IMR-90 (cell line): ENCODE measurements around the gene PDIA2. TPM values are rescaled to one million over a fixed set of nuclear protein-coding genes. Genes with fewer than 3 reads are reported as not detected.

Source experiments
- ATAC-seq: fragments of 200-7000 bp; cut with Tn5 transposase; 2 replicates; pipeline ENCODE4 v1.9.1; 2020; ENCODE audit warnings: low read depth, mild to moderate bottlenecking, moderate library complexity
- BruUV-seq: library from RNA; stranded (reverse); fragments of 400-500 nt; replicated peaks from 2 replicates; lab custom pipeline; 2021; lab: Mats Ljungman, UMichigan
- CTCF ChIA-PET: fragments of 300-600 bp; formaldehyde crosslinking; extraction: SDS; loops from one replicate; lab custom pipeline; 2021; ENCODE audit warnings: antibody characterized with exemption; lab: Yijun Ruan, JAX
- POLR2A ChIA-PET: fragments of 300-600 bp; sonication (Branson Sonifier 250); formaldehyde crosslinking; loops from one replicate; lab custom pipeline; 2022; ENCODE audit warnings: antibody characterized with exemption; ENCODE audit not compliant: unreplicated experiment; lab: Charles Lee
- DNase-seq: peaks from one replicate; pipeline ENCODE4 v3.0.0; 2013
- H2AFZ ChIP-seq: replicated peaks from 2 replicates; pipeline ENCODE3; 2013; ENCODE audit warnings: low read length, mild to moderate bottlenecking; ENCODE audit not compliant: poor library complexity
- H2AK5ac ChIP-seq: 2 replicates; pipeline ENCODE4 v1.6.1; 2013; ENCODE audit warnings: low read depth, low read length, inconsistent platforms
- H2AK9ac ChIP-seq: replicated peaks from 2 replicates; pipeline ENCODE3; 2013; ENCODE audit warnings: mild to moderate bottlenecking, low read depth, low read length, moderate library complexity; ENCODE audit not compliant: poor library complexity
- H2BK120ac ChIP-seq: 2 replicates; pipeline ENCODE4 v1.6.1; 2013; ENCODE audit warnings: low read depth, low read length, inconsistent platforms
- H2BK15ac ChIP-seq: 3 replicates; pipeline ENCODE4 v1.6.1; 2013; ENCODE audit warnings: low read depth, low read length, inconsistent platforms
- H2BK20ac ChIP-seq: 2 replicates; pipeline ENCODE4 v1.6.1; 2013; ENCODE audit warnings: low read depth, mild to moderate bottlenecking, inconsistent platforms, low read length, moderate library complexity
- H2BK5ac ChIP-seq: 2 replicates; pipeline ENCODE4 v1.6.1; 2013; ENCODE audit warnings: mild to moderate bottlenecking, low read depth, low read length, inconsistent platforms; ENCODE audit not compliant: poor library complexity, severe bottlenecking
- H3K14ac ChIP-seq: replicated peaks from 2 replicates; pipeline ENCODE4 v1.6.1; 2013; ENCODE audit warnings: low read depth, low read length, inconsistent platforms
- H3K18ac ChIP-seq: 2 replicates; pipeline ENCODE4 v1.6.1; 2013; ENCODE audit warnings: low read depth, low read length, control low read depth
- H3K23ac ChIP-seq: 2 replicates; pipeline ENCODE4 v1.6.1; 2013; ENCODE audit warnings: low read depth, low read length, inconsistent platforms
- H3K27ac ChIP-seq: 2 replicates; pipeline ENCODE4 v1.5.1; 2013; ENCODE audit warnings: mild to moderate bottlenecking, control low read depth, low read length; ENCODE audit not compliant: insufficient read depth
- H3K27me3 ChIP-seq: 2 replicates; pipeline ENCODE4 v1.6.1; 2013; ENCODE audit warnings: low read length; ENCODE audit not compliant: control insufficient read depth, insufficient read depth
- H3K36me3 ChIP-seq: 2 replicates; pipeline ENCODE4 v1.6.1; 2013; ENCODE audit warnings: low read length, mixed read lengths; ENCODE audit not compliant: control insufficient read depth, insufficient read depth
- H3K4ac ChIP-seq: 2 replicates; pipeline ENCODE4 v1.6.1; 2013; ENCODE audit warnings: low read depth, low read length, inconsistent platforms
- H3K4me1 ChIP-seq: 2 replicates; pipeline ENCODE4 v1.6.1; 2013; ENCODE audit warnings: low read length, mixed read lengths; ENCODE audit not compliant: control insufficient read depth, insufficient read depth
- H3K4me2 ChIP-seq: 2 replicates; pipeline ENCODE4 v1.6.1; 2013; ENCODE audit warnings: low read depth, mild to moderate bottlenecking, control low read depth, low read length, moderate library complexity
- H3K4me3 ChIP-seq: 2 replicates; pipeline ENCODE4 v1.5.1; 2013; ENCODE audit warnings: low read depth, mild to moderate bottlenecking, control low read depth, low read length, moderate library complexity; ENCODE audit not compliant: insufficient read depth
- H3K56ac ChIP-seq: 2 replicates; pipeline ENCODE4 v1.6.1; 2013; ENCODE audit warnings: low read length, inconsistent platforms; ENCODE audit not compliant: insufficient read depth; ENCODE audit errors: extremely low read depth
- H3K79me1 ChIP-seq, 2 experiments: 2 replicates each; pipeline ENCODE4 v1.6.1; 2013; ENCODE audit warnings: low read length in 2 of 2, inconsistent platforms in 1 of 2, low read depth in 1 of 2
- H3K9ac ChIP-seq: 2 replicates; pipeline ENCODE4 v1.6.1; 2013; ENCODE audit warnings: low read depth, low read length, control low read depth
- H3K9me1 ChIP-seq: 2 replicates; pipeline ENCODE4 v1.6.1; 2013; ENCODE audit warnings: low read length, inconsistent platforms; ENCODE audit not compliant: insufficient read depth
- H3K9me3 ChIP-seq: 2 replicates; pipeline ENCODE4 v1.6.1; 2013; ENCODE audit warnings: low read length; ENCODE audit not compliant: control insufficient read depth, insufficient read depth
- H4K20me1 ChIP-seq: 2 replicates; pipeline ENCODE4 v1.6.1; 2013; ENCODE audit warnings: low read length, inconsistent platforms; ENCODE audit not compliant: insufficient read depth
- H4K5ac ChIP-seq: 2 replicates; pipeline ENCODE4 v1.6.1; 2013; ENCODE audit warnings: mild to moderate bottlenecking, low read depth, low read length, control low read depth
- H4K8ac ChIP-seq, 2 experiments: 2 replicates each; pipeline ENCODE4 v1.6.1; 2013; ENCODE audit warnings: low read depth in 2 of 2, low read length in 2 of 2, control low read depth in 1 of 2, inconsistent platforms in 1 of 2
- H4K91ac ChIP-seq: 2 replicates; pipeline ENCODE4 v1.6.1; 2013; ENCODE audit warnings: low read depth, low read length, inconsistent platforms; ENCODE audit not compliant: insufficient read depth
- BHLHE40 ChIP-seq: fragments of 150-350 bp; IDR thresholded peaks from 2 replicates; pipeline ENCODE4 v1.6.1; 2016; ENCODE audit warnings: mild to moderate bottlenecking, low read depth, low read length
- CEBPB ChIP-seq: IDR thresholded peaks from 2 replicates; pipeline ENCODE4 v1.6.1; 2012; ENCODE audit warnings: low read depth, low read length, improper control_type of control experiment
- CHD1 ChIP-seq: IDR thresholded peaks from 2 replicates; pipeline ENCODE4 v1.6.1; 2012; ENCODE audit warnings: low read depth, low read length, improper control_type of control experiment
- CTCF ChIP-seq: conservative IDR thresholded peaks from 2 replicates; pipeline ENCODE4 v1.5.1; 2012; ENCODE audit warnings: mild to moderate bottlenecking, low read depth, low read length, improper control_type of control experiment
- ELK1 ChIP-seq: fragments of 150-350 bp; IDR thresholded peaks from 2 replicates; pipeline ENCODE4 v1.6.1; 2016; ENCODE audit warnings: low read depth, mild to moderate bottlenecking, low read length, moderate library complexity, borderline replicate concordance
- FOS ChIP-seq: fragments of 150-350 bp; IDR thresholded peaks from 2 replicates; pipeline ENCODE4 v1.6.1; 2016; ENCODE audit warnings: low read depth, low read length
- MAFK ChIP-seq: IDR thresholded peaks from 2 replicates; pipeline ENCODE4 v1.6.1; 2012; ENCODE audit warnings: low read depth, low read length, improper control_type of control experiment
- MAZ ChIP-seq: IDR thresholded peaks from 2 replicates; pipeline ENCODE4 v1.6.1; 2012; ENCODE audit warnings: low read depth, mild to moderate bottlenecking, low read length, improper control_type of control experiment, moderate library complexity, borderline replicate concordance
- MXI1 ChIP-seq: IDR thresholded peaks from 2 replicates; pipeline ENCODE4 v1.6.1; 2012; ENCODE audit warnings: low read depth, mild to moderate bottlenecking, low read length, moderate library complexity, borderline replicate concordance
- NFE2L2 ChIP-seq: fragments of 150-350 bp; IDR thresholded peaks from 2 replicates; pipeline ENCODE4 v1.6.1; 2016; ENCODE audit warnings: low read depth, mild to moderate bottlenecking, low read length
- POLR2A ChIP-seq: IDR thresholded peaks from 2 replicates; pipeline ENCODE4 v1.6.1; 2012; ENCODE audit warnings: mild to moderate bottlenecking, low read depth, low read length
- RAD21 ChIP-seq: IDR thresholded peaks from 2 replicates; pipeline ENCODE4 v1.6.1; 2012; ENCODE audit warnings: low read length, improper control_type of control experiment
- RCOR1 ChIP-seq: IDR thresholded peaks from 2 replicates; pipeline ENCODE4 v1.6.1; 2012; ENCODE audit warnings: mild to moderate bottlenecking, low read length, improper control_type of control experiment; ENCODE audit not compliant: insufficient replicate concordance
- RFX5 ChIP-seq: IDR thresholded peaks from 2 replicates; pipeline ENCODE4 v1.8.0; 2012; ENCODE audit warnings: low read depth, mild to moderate bottlenecking, low read length, moderate library complexity
- SMC3 ChIP-seq: fragments of 150-350 bp; IDR thresholded peaks from 2 replicates; pipeline ENCODE4 v1.6.1; 2016; ENCODE audit warnings: low read depth, mild to moderate bottlenecking, antibody characterized with exemption, low read length, moderate library complexity
- USF2 ChIP-seq: fragments of 150-350 bp; IDR thresholded peaks from 2 replicates; pipeline ENCODE4 v1.6.1; 2017; ENCODE audit warnings: mild to moderate bottlenecking, antibody characterized with exemption, low read length, low read depth
- WGBS, 2 experiments: methylation state at CpG; one replicate each; pipeline versions ENCODE4 v1.1.5 to v1.1.7; 2013; ENCODE audit warnings: missing lambda C conversion rate in 2 of 2; ENCODE audit not compliant: insufficient read length in 1 of 2; ENCODE audit errors: extremely low coverage in 2 of 2; 5-methylcytosine and 5-hydroxymethylcytosine counted together
- dilution Hi-C: fragments of 300-500 bp; cut with HindIII; formaldehyde crosslinking; loops from one replicate; pipeline ENCODE4 v1.14.3; 2018; ENCODE audit warnings: low sequenced_read_pairs; ENCODE audit not compliant: unreplicated experiment
- in situ Hi-C: fragments of 300-500 bp; cut with MboI; formaldehyde crosslinking; loops from 3 replicates; pipeline ENCODE4 v1.14.3; 2019; ENCODE audit warnings: low sequenced_read_pairs, inconsistent platforms, mixed read lengths
- intact Hi-C: fragments of 100-400 bp; cut with micrococcal nuclease; formaldehyde crosslinking; loops from 2 replicates; pipeline ENCODE4 v1.10.0; 2022
- polyA plus RNA-seq, 3 experiments: library from polyadenylated mRNA; depleted of rRNA; stranded (reverse); fragments of >200 nt; gene quantifications; 2 replicates each; pipeline ENCODE4 v1.2.3, GENCODE V29; 2012; ENCODE audit warnings: low replicate concordance in 1 of 3
- total RNA-seq: library from RNA; depleted of rRNA; stranded (reverse); fragments of >200 nt; gene quantifications from 2 replicates; pipeline ENCODE4 v1.2.3, GENCODE V29; 2012

The PDIA2 gene
- total and polyA plus RNA-seq, 2 of the 4 experiments (the other 2 are of a cell fraction): 0.17 TPM; not detected in 1

GRCh38 chr16:275786-276232 lies 7.2 kb upstream of the PDIA2 start, which contains the start of gene RGS11:
TSS of gene RGS11 (minus strand) at chr16:275944. CDS start at chr16:275911, 33 bp downstream.
- Histone ChIP-seq H3K36me3 (no peaks in the 10 kb centered on the region), H3K18ac (no peak within 1 kb of the TSS), H3K79me1 (no peaks in the 10 kb centered on the region), H3K4me3 (peak within 1 kb of the TSS; percentile 45), H3K9ac (no peak within 1 kb of the TSS; the same call in 1 of the 2 replicates), H4K91ac (no peak within 1 kb of the TSS), H2AFZ (peak within 1 kb of the TSS; percentile 89), H2BK15ac (no peak within 1 kb of the TSS), H4K20me1 (no peaks in the 10 kb centered on the region), H4K8ac (peak within 1 kb of the TSS in 1 of 2 experiments; percentile 33; a peak in 1 of 4 replicates), H3K4me2 (peak within 1 kb of the TSS; percentile 98), H3K23ac (no peak within 1 kb of the TSS), H4K5ac (no peak within 1 kb of the TSS), H3K9me3 (no peaks in the 10 kb centered on the region), H3K56ac (no peak within 1 kb of the TSS), H2BK20ac (no peak within 1 kb of the TSS), H2AK9ac (peak within 1 kb of the TSS; percentile 3), H3K4ac (no peak within 1 kb of the TSS), H3K9me1 (no peaks in the 10 kb centered on the region), H2BK120ac (no peak within 1 kb of the TSS), H3K4me1 (peaks cover 3% of the 10 kb centered on the region; the same call in 1 of the 2 replicates), H3K27ac (no peak within 1 kb of the TSS; the same call in 1 of the 2 replicates), H2BK5ac (no peak within 1 kb of the TSS), H3K27me3 (peaks cover 37% of the 10 kb centered on the region), H2AK5ac (no peak within 1 kb of the TSS), H3K14ac (no peak within 1 kb of the TSS)
- intact Hi-C loops (no loop called here), dilution Hi-C loops (no loop called here), in situ Hi-C loops (no loop called here)
- ATAC-seq (peak; percentile 61), DNase-seq (no peak)
- no CpG with 5 or more reads among the region's 56 CpGs for WGBS, 2 experiments
- no peak for TF ChIP-seq NFE2L2
- TF ChIP-seq RAD21: no peak
- no peak for TF ChIP-seq MXI1
- no peak for TF ChIP-seq MAFK
- TF ChIP-seq RCOR1: no peak
- TF ChIP-seq RFX5: no peak
- TF ChIP-seq SMC3: no peak
- no peak for TF ChIP-seq BHLHE40
- no peak for TF ChIP-seq ELK1
- TF ChIP-seq CTCF: no peak
- TF ChIP-seq MAZ: no peak
- no peak for TF ChIP-seq CEBPB
- no peak for TF ChIP-seq POLR2A
- no peak for TF ChIP-seq CHD1
- no peak for TF ChIP-seq FOS
- no peak for TF ChIP-seq USF2
- POLR2A ChIA-PET: no interaction called here
- no TSS peak for BruUV-seq
- CTCF ChIA-PET: no interaction called here
